Stomach (tissue), 9 donors: ENCODE measurements around the gene KIFC3. TPM values are rescaled to one million over a fixed set of nuclear protein-coding genes. Genes with fewer than 3 reads are reported as not detected.

ENCODE experiments used
- DNase-seq, 2 donors: peaks; one replicate each; pipeline versions ENCODE4 v3.0.0 to v3.0.0-alpha.2; 2013 to 2019
- H3K27ac ChIP-seq, 5 donors: fragments of 200-600 bp in 4 of 5; sonication (generic) in 4 of 5; one replicate each; pipeline ENCODE4 v1.5.1; 2013 to 2019; ENCODE audit warnings: mild to moderate bottlenecking in 1 of 5, moderate library complexity in 1 of 5
- H3K27me3 ChIP-seq, 3 donors: fragments of 200-600 bp; sonication (generic); one replicate each; pipeline ENCODE4 v1.5.1; 2017 to 2019; ENCODE audit warnings: mixed run types in 1 of 3
- H3K36me3 ChIP-seq, 4 donors: fragments of 200-600 bp; sonication (generic); 1 replicate in 3 of 4; 2 replicates in 1 of 4; pipeline ENCODE4 v1.5.1; 2016 to 2019
- H3K4me1 ChIP-seq, 4 donors: fragments of 200-600 bp; sonication (generic); one replicate each; pipeline ENCODE4 v1.5.1; 2016 to 2019
- H3K4me3 ChIP-seq, 4 donors: fragments of 200-600 bp; sonication (generic) in 3 of 4; one replicate each; pipeline ENCODE4 v1.5.1; 2016 to 2019; ENCODE audit warnings: mild to moderate bottlenecking in 1 of 4
- H3K9me3 ChIP-seq, 4 donors: fragments of 200-600 bp; sonication (generic); one replicate each; pipeline ENCODE4 v1.5.1; 2016 to 2019
- EP300 ChIP-seq: sonication (generic); formaldehyde crosslinking; IDR thresholded peaks from one replicate; pipeline ENCODE4 v1.6.1; 2017; ENCODE audit warnings: antibody characterized with exemption
- POLR2A ChIP-seq, 4 donors: fragments of 450-650 bp; IDR thresholded peaks; one replicate each; pipeline ENCODE4 v1.6.1; 2016; ENCODE audit warnings: antibody characterized with exemption in 4 of 4, control low read depth in 2 of 4, mild to moderate bottlenecking in 1 of 4, moderate library complexity in 1 of 4
- POLR2AphosphoS5 ChIP-seq, 3 donors: sonication (generic); formaldehyde crosslinking; IDR thresholded peaks; one replicate each; pipeline ENCODE4 v1.6.1; 2016; ENCODE audit warnings: antibody characterized with exemption in 3 of 3
- WGBS, 5 donors: extraction: QIAGEN DNeasy Blood & Tissue Kit in 3 of 5; methylation state at CpG; one replicate each; pipeline versions ENCODE4 v1.1.5 to v1.1.7; 2013 to 2018; 5-methylcytosine and 5-hydroxymethylcytosine counted together
- intact Hi-C: fragments of 100-400 bp; cut with DNase I; formaldehyde crosslinking; loops from one replicate; pipeline ENCODE4 v1.15.1; 2023; ENCODE audit warnings: low total_unique reads
- polyA plus RNA-seq, 3 donors: library from polyadenylated mRNA; stranded (reverse); fragments of 200-250 nt; gene quantifications; one replicate each; pipeline ENCODE4 v1.2.3, GENCODE V29; 2013
- total RNA-seq, 5 donors: library from RNA; depleted of rRNA; stranded (reverse); fragments of >200 nt; gene quantifications; one replicate each; pipeline versions ENCODE4 v1.1.0 to v1.2.3, GENCODE V29; 2014 to 2016
- TF ChIP-seq, protein P1 (sequence below), 7 experiments: fragments of 450-650 bp in 4 of 7; fragments of 200-600 bp in 3 of 7; sonication (generic) in 3 of 7; IDR thresholded peaks; one replicate each; pipeline ENCODE4 v1.5.1; 2016 to 2019; ENCODE audit warnings: antibody characterized with exemption in 7 of 7, control low read depth in 2 of 7, mild to moderate bottlenecking in 1 of 7
- donor health status: healthy with polysubstance abuse.
- donor health status: Bipolar disorder and iron deficiency.
- donor health status: healthy.

The KIFC3 gene
- total and polyA plus RNA-seq, 8 donors, result 2.3 to 249 (median 31.1) TPM

DNA sequence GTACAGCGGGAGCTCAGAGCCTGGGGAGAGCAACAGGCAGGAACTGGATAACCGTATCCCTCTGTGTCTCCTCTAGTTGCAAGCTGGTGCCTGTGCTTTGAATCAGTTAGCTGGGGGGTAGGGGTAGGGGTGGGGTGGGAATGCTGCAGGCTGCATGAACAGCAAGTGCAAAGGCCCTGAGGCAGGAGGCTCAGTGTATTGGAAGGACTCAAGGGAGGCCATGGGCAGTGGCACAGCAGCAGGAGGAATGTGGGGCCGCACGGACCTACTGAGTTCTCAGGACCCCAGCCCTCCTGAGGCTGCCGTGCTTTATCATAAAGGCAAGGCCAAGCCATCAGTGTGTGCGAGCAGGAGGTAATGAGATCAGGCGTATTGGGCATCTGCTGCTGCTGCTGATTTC lies 63.4 kb downstream of the KIFC3 start:
- TF ChIP-seq EP300 (no peak), POLR2A (IDR thresholded peaks at IDR 0.05) (no peak), POLR2AphosphoS5 (IDR thresholded peaks at IDR 0.05) (no peak)
- TF ChIP-seq, protein P1, sequence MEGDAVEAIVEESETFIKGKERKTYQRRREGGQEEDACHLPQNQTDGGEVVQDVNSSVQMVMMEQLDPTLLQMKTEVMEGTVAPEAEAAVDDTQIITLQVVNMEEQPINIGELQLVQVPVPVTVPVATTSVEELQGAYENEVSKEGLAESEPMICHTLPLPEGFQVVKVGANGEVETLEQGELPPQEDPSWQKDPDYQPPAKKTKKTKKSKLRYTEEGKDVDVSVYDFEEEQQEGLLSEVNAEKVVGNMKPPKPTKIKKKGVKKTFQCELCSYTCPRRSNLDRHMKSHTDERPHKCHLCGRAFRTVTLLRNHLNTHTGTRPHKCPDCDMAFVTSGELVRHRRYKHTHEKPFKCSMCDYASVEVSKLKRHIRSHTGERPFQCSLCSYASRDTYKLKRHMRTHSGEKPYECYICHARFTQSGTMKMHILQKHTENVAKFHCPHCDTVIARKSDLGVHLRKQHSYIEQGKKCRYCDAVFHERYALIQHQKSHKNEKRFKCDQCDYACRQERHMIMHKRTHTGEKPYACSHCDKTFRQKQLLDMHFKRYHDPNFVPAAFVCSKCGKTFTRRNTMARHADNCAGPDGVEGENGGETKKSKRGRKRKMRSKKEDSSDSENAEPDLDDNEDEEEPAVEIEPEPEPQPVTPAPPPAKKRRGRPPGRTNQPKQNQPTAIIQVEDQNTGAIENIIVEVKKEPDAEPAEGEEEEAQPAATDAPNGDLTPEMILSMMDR (IDR thresholded peaks at IDR 0.05), result no peak
- H3K36me3 ChIP-seq, result peaks cover 3 to 47% (median 20%) of the 10 kb centered on the region in 4 donors
- H3K4me1 ChIP-seq, result peaks cover 14 to 39% (median 23%) of the 10 kb centered on the region in 4 donors
- 96 to 99% (median 98%) methylated on average over 7 of the region's 7 CpGs for WGBS, 5 donors
- no peak overlapping the region for H3K4me3 ChIP-seq
- no peaks in the 10 kb centered on the region for H3K27me3 ChIP-seq
- H3K27ac ChIP-seq, result no peak overlapping the region
- intact Hi-C loops, result no loop called here
- no peak for DNase-seq
- H3K9me3 ChIP-seq, result no peaks in the 10 kb centered on the region

DNA sequence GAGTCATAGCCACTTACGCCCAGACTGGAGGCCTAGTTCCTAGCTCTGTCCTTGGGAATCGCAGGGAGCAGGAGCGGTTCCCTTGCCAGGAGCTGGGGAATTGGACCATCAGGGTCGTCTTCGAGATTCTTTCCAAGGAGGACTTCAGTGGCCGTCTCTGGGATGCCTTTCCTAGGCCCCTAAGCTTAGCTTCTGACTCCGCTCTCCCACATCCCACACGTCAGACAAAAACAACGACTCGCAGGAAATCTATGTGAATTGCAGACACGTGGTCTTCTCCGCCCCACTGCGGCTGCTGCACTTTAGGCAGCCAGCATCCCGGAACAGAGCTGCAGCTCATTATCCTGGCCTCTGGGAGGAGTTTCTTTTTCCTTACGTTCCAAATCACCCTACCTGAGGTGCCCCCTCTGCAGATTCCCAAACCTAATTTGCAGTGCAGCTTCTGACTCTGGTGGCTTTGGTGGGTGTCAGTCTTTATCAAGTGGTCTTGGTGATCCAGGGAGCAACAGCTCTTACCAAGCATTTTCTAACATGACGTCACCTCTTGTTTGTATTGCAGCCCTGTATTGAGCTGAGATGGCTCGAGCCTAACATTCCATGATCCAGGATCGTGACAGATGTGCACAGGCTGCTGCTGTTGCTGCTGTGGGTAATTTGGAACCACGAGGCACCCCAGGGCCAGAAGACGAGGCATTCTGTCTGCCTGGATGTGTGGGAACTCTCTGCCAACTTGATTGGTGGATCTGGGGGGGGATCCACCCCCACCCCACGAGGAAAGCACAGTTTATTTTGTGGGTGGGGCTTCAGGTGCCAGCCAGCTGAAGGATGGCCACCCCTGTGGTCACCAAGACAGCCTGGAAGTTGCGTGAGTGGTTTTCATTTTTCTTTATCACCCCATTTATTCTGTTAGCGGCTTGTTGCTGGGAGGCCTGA lies 65.6 kb downstream of the KIFC3 start:
- Histone ChIP-seq H3K27me3 (no peaks in the 10 kb centered on the region), H3K36me3 (peaks cover 3 to 27% (median 3%) of the 10 kb centered on the region in 4 donors), H3K4me3 (peak overlapping the region; percentile 75 to 97 (median 84)), H3K4me1 (peaks cover 14 to 40% (median 23%) of the 10 kb centered on the region in 4 donors), H3K9me3 (no peaks in the 10 kb centered on the region), H3K27ac (peak overlapping the region; percentile 62 to 86 (median 81))
- intact Hi-C loops, result no loop called here
- WGBS, 5 donors, result 4 to 12% (median 7%) methylated on average over 22 to 23 of the region's 23 CpGs
- peak; percentile 46 to 88 for DNase-seq
- TF ChIP-seq POLR2A (IDR thresholded peaks at IDR 0.05) (no peak), POLR2AphosphoS5 (IDR thresholded peaks at IDR 0.05) (peak in 1 of 3 donors; percentile 58)

DNA sequence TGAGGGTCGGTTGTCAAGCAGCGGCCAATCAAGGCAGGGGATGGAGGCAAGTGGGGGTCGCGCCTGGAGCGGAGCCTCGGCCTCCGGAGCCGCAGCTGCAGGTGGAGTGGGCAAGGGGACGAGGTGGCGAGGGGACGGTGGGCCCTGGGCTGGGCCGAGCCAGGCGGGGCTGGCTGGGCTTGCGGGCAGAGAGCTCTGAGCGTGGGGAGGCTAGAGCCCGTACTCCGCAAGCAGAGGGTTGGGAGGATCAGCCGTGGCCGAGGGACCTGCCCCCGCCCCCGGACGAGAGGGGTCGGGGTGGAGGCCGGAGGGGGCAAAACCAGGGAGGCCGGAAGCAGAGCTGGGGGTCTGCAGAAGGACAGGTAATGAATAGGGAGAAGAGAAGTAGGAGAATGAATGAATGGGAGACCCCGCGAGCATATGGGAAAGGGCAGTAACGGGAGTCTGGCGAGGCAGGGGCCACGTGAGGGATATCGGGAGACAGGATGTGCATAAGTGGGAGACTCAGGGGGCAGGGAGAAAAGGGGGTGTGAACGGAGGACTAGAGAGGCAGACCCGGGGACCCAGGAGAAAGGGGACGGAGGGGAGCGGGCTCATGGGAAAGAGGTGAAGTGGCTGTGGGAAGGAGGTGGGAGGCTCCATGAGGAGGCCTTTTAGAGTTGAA lies 66.4 kb downstream of the KIFC3 start, which contains the start of gene KATNB1:
Gene KATNB1, plus strand, starts transcription at position 16 of the 664 bp plus-strand sequence. CDS start 1,474 bp downstream, outside the sequence.
- Histone ChIP-seq H3K4me1 (peaks cover 14 to 40% (median 23%) of the 10 kb centered on the region in 4 donors), H3K36me3 (peaks cover 0 to 22% (median 2%) of the 10 kb centered on the region in 4 donors), H3K27ac (peak within 1 kb of the TSS; percentile 82 to 93 (median 87)), H3K4me3 (peak within 1 kb of the TSS; percentile 77 to 97 (median 92)), H3K27me3 (no peaks in the 10 kb centered on the region), H3K9me3 (no peaks in the 10 kb centered on the region)
- 0 to 2% (median 1%) methylated on average over 30 to 35 of the region's 35 CpGs for WGBS, 5 donors
- peak in 1 of 2 donors; percentile 65 for DNase-seq
- intact Hi-C loops, result no loop called here
- TF ChIP-seq POLR2A (IDR thresholded peaks at IDR 0.05) (no peak), POLR2AphosphoS5 (IDR thresholded peaks at IDR 0.05) (peak in 1 of 3 donors; percentile 11)
- TF ChIP-seq, protein P1 (IDR thresholded peaks at IDR 0.05), result no peak

DNA sequence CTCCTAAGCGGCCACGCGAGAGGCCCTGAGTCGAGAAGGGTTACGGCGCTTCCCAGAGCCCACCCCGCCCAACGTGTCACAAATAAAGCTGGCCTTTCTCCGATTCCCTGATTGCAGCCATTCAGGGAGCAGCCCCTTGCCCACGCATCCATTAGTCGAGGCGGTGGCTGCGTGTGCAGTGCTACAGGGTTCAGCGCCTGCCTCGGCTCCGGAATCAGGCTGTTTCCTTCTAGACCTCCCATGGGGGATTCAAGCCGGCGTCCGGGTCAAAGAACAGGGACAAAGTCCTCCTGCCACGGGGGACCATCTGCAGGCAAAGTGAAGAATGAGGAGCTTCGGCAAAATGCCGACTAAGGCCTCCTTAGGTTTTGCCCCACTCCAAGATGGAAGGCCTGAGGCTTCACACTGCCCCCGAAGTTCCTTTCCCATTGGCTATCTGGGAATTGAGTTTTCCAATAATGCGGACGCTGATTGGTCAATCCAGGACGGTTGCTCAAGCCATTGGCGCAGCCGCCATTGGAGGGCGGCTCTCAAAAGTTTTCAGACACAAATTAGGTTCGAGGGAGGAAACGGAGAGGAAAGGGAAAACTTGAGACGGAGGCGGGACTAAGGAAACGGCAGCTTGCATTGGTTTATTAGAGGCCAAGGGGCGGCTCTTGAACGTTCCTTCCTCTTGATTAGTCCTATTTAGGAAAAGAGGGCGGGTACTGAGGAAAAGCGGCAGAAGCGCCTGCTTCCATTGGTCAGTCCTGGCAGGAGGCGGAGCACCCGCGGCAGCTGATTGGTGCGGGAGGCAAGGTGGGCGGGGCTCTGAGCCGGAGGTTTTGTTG lies 67.2 kb downstream of the KIFC3 start:
- no peaks in the 10 kb centered on the region for H3K27me3 ChIP-seq
- peak; percentile 98 to 100 for DNase-seq
- no peaks in the 10 kb centered on the region for H3K9me3 ChIP-seq
- H3K4me3 ChIP-seq, result peak overlapping the region; percentile 77 to 97 (median 92)
- H3K27ac ChIP-seq, result peak overlapping the region; percentile 82 to 93 (median 87)
- peaks cover 0 to 18% (median under 1%) of the 10 kb centered on the region in 4 donors for H3K36me3 ChIP-seq
- WGBS, 5 donors, result 0 to 1% (median 1%) methylated on average over 43 to 45 of the region's 45 CpGs
- intact Hi-C loops, result no loop called here
- TF ChIP-seq POLR2AphosphoS5 (IDR thresholded peaks at IDR 0.05), result peak; percentile 32 to 76 (median 54)
- TF ChIP-seq, protein P1 (IDR thresholded peaks at IDR 0.05), result no peak
- no peak for TF ChIP-seq EP300
- TF ChIP-seq POLR2A (IDR thresholded peaks at IDR 0.05), result no peak
- H3K4me1 ChIP-seq, result peaks cover 14 to 40% (median 23%) of the 10 kb centered on the region in 4 donors
